Endothelial cell of umbilical vein (primary cell): ENCODE results near the gene DISP2. TPM values are rescaled to one million over a fixed set of nuclear protein-coding genes. Genes with fewer than 3 reads are reported as not detected.

Source experiments
- BruUV-seq: library from RNA; stranded (reverse); fragments of 400-500 nt; replicated peaks from 2 replicates; lab custom pipeline; 2021; lab: Mats Ljungman, UMichigan
- CTCF ChIA-PET: fragments of 300-600, 350-600 bp; sonication (Branson Sonifier 250); formaldehyde crosslinking; loops from one replicate; lab custom pipeline; 2021; ENCODE audit warnings: antibody characterized with exemption, inconsistent platforms; lab: Charles Lee
- POLR2A ChIA-PET: fragments of 300-600, 350-600 bp; sonication (Branson Sonifier 250); formaldehyde crosslinking; loops from one replicate; lab custom pipeline; 2021; ENCODE audit warnings: antibody characterized with exemption, inconsistent platforms; lab: Charles Lee
- DNase-seq: peaks from one replicate; pipeline ENCODE4 v3.0.0-alpha.2; 2011; ENCODE audit warnings: low read depth, low spot score
- FAIRE-seq: peaks from 2 replicates; lab custom pipeline; 2011; peaks lifted over from hg19 to GRCh38; lab: Jason Lieb, UNC
- H2AFZ ChIP-seq: 2 replicates; pipeline ENCODE4 v1.6.0; 2012; ENCODE audit warnings: low read depth, low read length, control low read depth, inconsistent platforms
- H3K27ac ChIP-seq: 2 replicates; pipeline ENCODE4 v1.5.1; 2011; ENCODE audit warnings: low read depth, mild to moderate bottlenecking, control low read depth, low read length, moderate library complexity; ENCODE audit not compliant: insufficient read depth
- H3K27me3 ChIP-seq, 2 experiments: 2 replicates each; pipeline versions ENCODE4 v1.6.0 to v1.6.1; 2011; ENCODE audit warnings: low read length in 2 of 2, mixed read lengths in 1 of 2; ENCODE audit not compliant: control insufficient read depth in 2 of 2, insufficient read depth in 2 of 2
- H3K36me3 ChIP-seq, 2 experiments: 2 replicates in 1 of 2; 3 replicates in 1 of 2; pipeline ENCODE4 v1.5.1; 2011; ENCODE audit warnings: low read length in 2 of 2, mild to moderate bottlenecking in 1 of 2, moderate library complexity in 1 of 2; ENCODE audit not compliant: control insufficient read depth in 2 of 2, insufficient read depth in 2 of 2; ENCODE audit errors: extremely low read depth in 1 of 2
- H3K4me1 ChIP-seq: 3 replicates; pipeline ENCODE4 v1.5.1; 2011; ENCODE audit warnings: mild to moderate bottlenecking, low read length; ENCODE audit not compliant: control insufficient read depth, insufficient read depth; ENCODE audit errors: extremely low read depth
- H3K4me2 ChIP-seq: 2 replicates; pipeline ENCODE4 v1.6.1; 2011; ENCODE audit warnings: low read length, control low read depth, mixed read lengths; ENCODE audit not compliant: insufficient read depth
- H3K4me3 ChIP-seq, 3 experiments: fragments of 200-600 bp in 1 of 3; sonication (generic), shearing (Covaris generic) in 1 of 3; replicated peaks in 1 of 3; 2 replicates each; pipeline ENCODE4 v1.5.1; 2011 to 2016; ENCODE audit warnings: control low read depth in 3 of 3, low read length in 3 of 3, mild to moderate bottlenecking in 2 of 3, inconsistent platforms in 1 of 3, low read depth in 1 of 3, moderate library complexity in 1 of 3; ENCODE audit not compliant: insufficient read depth in 1 of 3
- H3K79me2 ChIP-seq: 2 replicates; pipeline ENCODE4 v1.6.0; 2012; ENCODE audit warnings: low read length, inconsistent platforms; ENCODE audit not compliant: control insufficient read depth, insufficient read depth
- H3K9ac ChIP-seq: replicated peaks from 2 replicates; pipeline ENCODE3; 2011; ENCODE audit warnings: low read length, control low read depth; ENCODE audit not compliant: insufficient read depth; ENCODE audit errors: extremely low read depth
- H3K9me1 ChIP-seq: replicated peaks from 3 replicates; pipeline ENCODE4 v1.6.0; 2011; ENCODE audit warnings: mild to moderate bottlenecking, low read length; ENCODE audit not compliant: control insufficient read depth, insufficient read depth; ENCODE audit errors: extremely low read depth
- H3K9me3 ChIP-seq: replicated peaks from 2 replicates; pipeline ENCODE4 v1.5.1; 2012; ENCODE audit warnings: low read length, inconsistent platforms; ENCODE audit not compliant: control insufficient read depth, insufficient read depth
- H4K20me1 ChIP-seq: replicated peaks from 2 replicates; pipeline ENCODE3; 2011; ENCODE audit warnings: mild to moderate bottlenecking, low read length; ENCODE audit not compliant: control insufficient read depth, insufficient read depth; ENCODE audit errors: extremely low read depth
- EZH2 ChIP-seq: IDR thresholded peaks from 2 replicates; pipeline ENCODE4 v1.6.1; 2012; ENCODE audit warnings: borderline replicate concordance, low read depth, mild to moderate bottlenecking, moderate library complexity, low read length, inconsistent platforms; ENCODE audit not compliant: severe bottlenecking
- FOS ChIP-seq: IDR thresholded peaks from 2 replicates; pipeline ENCODE4 v1.6.1; 2011; ENCODE audit warnings: mild to moderate bottlenecking, low read length, moderate library complexity, borderline replicate concordance; ENCODE audit not compliant: insufficient read depth
- GATA2 ChIP-seq: IDR thresholded peaks from 2 replicates; pipeline ENCODE4 v1.7.0; 2011; ENCODE audit warnings: low read depth, mild to moderate bottlenecking, moderate library complexity, mixed read lengths, low read length; ENCODE audit not compliant: insufficient read length, insufficient read depth
- JUN ChIP-seq: IDR thresholded peaks from 2 replicates; pipeline ENCODE4 v1.6.1; 2011; ENCODE audit warnings: borderline replicate concordance, low read depth; ENCODE audit not compliant: insufficient read length, insufficient read depth
- MYC ChIP-seq: IDR thresholded peaks from one replicate; pipeline ENCODE4 v1.6.1; 2011; ENCODE audit warnings: mild to moderate bottlenecking, low read depth, low read length
- POLR2A ChIP-seq: IDR thresholded peaks from 2 replicates; pipeline ENCODE4 v1.6.1; 2012; ENCODE audit warnings: low read depth, mild to moderate bottlenecking, control low read depth, low read length
- POLR2AphosphoS5 ChIP-seq: IDR thresholded peaks from 2 replicates; pipeline ENCODE4 v1.6.1; 2012; ENCODE audit warnings: low read depth, mild to moderate bottlenecking, control low read depth, low read length, moderate library complexity; ENCODE audit not compliant: insufficient read depth
- dilution Hi-C: fragments of 300-500 bp; cut with MboI; formaldehyde crosslinking; loops from one replicate; pipeline ENCODE4 v1.15.0; 2019; ENCODE audit warnings: low sequenced_read_pairs; ENCODE audit not compliant: extremely low pct_ligation_motif_present
- intact Hi-C: fragments of 100-400 bp; cut with micrococcal nuclease; formaldehyde crosslinking; loops from one replicate; pipeline ENCODE4 v1.10.0; 2022
- polyA plus RNA-seq, 4 experiments: library from polyadenylated mRNA; depleted of rRNA in 3 of 4; stranded (reverse) in 3 of 4; unstranded in 1 of 4; fragments of >200 nt; gene quantifications; 2 replicates each; pipeline versions ENCODE4 v1.2.1 to v1.2.3, GENCODE V29; 2011 to 2012; ENCODE audit warnings: missing spikeins in 1 of 4
- total RNA-seq: library from RNA; stranded (reverse); gene quantifications from 2 replicates; pipeline ENCODE4 v1.2.3, GENCODE V29; 2021
- TF ChIP-seq, protein P1 (sequence below), 2 donors: IDR thresholded peaks; 1 replicate in 1 of 2; 2 replicates in 1 of 2; pipeline ENCODE4 v1.5.1; 2011; ENCODE audit warnings: low read length in 2 of 2, mild to moderate bottlenecking in 2 of 2, moderate library complexity in 2 of 2, control low read depth in 1 of 2, inconsistent platforms in 1 of 2, low read depth in 1 of 2; ENCODE audit not compliant: insufficient read depth in 1 of 2; ENCODE audit errors: extremely low read depth in 1 of 2
- TF ChIP-seq, protein P2 (sequence below): IDR thresholded peaks from 2 replicates; pipeline ENCODE4 v1.6.1; 2011; ENCODE audit not compliant: insufficient read depth, insufficient read length

The DISP2 gene
- total and polyA plus RNA-seq, 2 donors (not counting 3 experiments of a cell fraction or from before 2014, with no cell fraction given), result 0.10 to 1.2 TPM

DNA sequence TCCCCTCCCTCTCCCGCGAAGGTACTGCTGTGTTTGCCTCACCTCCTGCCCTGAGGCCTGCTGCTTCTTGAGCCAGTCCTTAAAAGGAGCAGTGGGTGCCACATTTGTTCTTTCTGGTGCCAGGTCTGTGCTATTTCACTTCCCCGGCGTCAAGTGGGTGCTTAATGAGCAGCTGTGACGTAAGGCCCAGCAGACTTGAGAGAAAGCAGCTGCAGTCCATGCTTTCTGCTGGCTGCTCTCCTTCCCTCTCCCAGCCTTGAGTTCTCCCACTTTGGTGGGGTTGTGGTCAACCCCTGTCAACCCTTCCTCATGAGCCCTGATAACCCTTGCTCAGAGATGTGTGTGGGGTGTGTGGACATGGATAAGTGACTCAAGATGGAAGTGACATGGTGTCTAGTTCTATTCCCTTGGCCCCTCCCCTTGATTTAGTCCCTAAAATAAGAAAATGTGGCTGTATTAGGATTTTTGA is 27.6 kb upstream of the DISP2 start:
- H3K4me3 ChIP-seq, result no peak overlapping the region
- TF ChIP-seq FOS (no peak), JUN (no peak), POLR2A (no peak), MYC (no peak), EZH2 (no peak), GATA2 (no peak), POLR2AphosphoS5 (no peak)
- TF ChIP-seq, protein P1, sequence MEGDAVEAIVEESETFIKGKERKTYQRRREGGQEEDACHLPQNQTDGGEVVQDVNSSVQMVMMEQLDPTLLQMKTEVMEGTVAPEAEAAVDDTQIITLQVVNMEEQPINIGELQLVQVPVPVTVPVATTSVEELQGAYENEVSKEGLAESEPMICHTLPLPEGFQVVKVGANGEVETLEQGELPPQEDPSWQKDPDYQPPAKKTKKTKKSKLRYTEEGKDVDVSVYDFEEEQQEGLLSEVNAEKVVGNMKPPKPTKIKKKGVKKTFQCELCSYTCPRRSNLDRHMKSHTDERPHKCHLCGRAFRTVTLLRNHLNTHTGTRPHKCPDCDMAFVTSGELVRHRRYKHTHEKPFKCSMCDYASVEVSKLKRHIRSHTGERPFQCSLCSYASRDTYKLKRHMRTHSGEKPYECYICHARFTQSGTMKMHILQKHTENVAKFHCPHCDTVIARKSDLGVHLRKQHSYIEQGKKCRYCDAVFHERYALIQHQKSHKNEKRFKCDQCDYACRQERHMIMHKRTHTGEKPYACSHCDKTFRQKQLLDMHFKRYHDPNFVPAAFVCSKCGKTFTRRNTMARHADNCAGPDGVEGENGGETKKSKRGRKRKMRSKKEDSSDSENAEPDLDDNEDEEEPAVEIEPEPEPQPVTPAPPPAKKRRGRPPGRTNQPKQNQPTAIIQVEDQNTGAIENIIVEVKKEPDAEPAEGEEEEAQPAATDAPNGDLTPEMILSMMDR (IDR thresholded peaks at IDR 0.05; ENCODE audit: extremely low read depth in 1 of 2, insufficient read depth in 1 of 2, low read depth in 1 of 2, low read length in 2 of 2), result no peak
- TF ChIP-seq, protein P2, sequence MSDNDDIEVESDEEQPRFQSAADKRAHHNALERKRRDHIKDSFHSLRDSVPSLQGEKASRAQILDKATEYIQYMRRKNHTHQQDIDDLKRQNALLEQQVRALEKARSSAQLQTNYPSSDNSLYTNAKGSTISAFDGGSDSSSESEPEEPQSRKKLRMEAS, result no peak
- H3K4me1 ChIP-seq, result peaks cover 61% of the 10 kb centered on the region
- no peak overlapping the region for H2AFZ ChIP-seq
- POLR2A ChIA-PET, result no interaction called here
- H3K36me3 ChIP-seq, result peaks cover 0 to 3% of the 10 kb centered on the region in 2 experiments
- H3K27ac ChIP-seq, result no peak overlapping the region
- dilution Hi-C loops (no loop called here), intact Hi-C loops (no loop called here)
- no peaks in the 10 kb centered on the region for H4K20me1 ChIP-seq
- H3K79me2 ChIP-seq, result peaks cover 2% of the 10 kb centered on the region
- H3K27me3 ChIP-seq, result no peaks in the 10 kb centered on the region
- no peak overlapping the region for H3K9ac ChIP-seq
- FAIRE-seq (no peak), DNase-seq (no peak)
- CTCF ChIA-PET, result no interaction called here
- H3K4me2 ChIP-seq, result no peak overlapping the region
- H3K9me3 ChIP-seq, result no peaks in the 10 kb centered on the region
- no TSS peak for BruUV-seq
- no peaks in the 10 kb centered on the region for H3K9me1 ChIP-seq
